Neural progenitor cell (in vitro differentiated cells): ENCODE data around the gene KISS1R. TPM values are rescaled to one million over a fixed set of nuclear protein-coding genes. Genes with fewer than 3 reads are reported as not detected.

Experiments used
- DNase-seq: peaks from one replicate; pipeline ENCODE4 v3.0.0-alpha.2; 2016; ENCODE audit warnings: low spot score
- H2AFZ ChIP-seq: fragments of 200-600 bp; sonication (generic); replicated peaks from 2 replicates; pipeline ENCODE4 v1.6.1; 2016; ENCODE audit warnings: antibody characterized with exemption
- H3F3A ChIP-seq: fragments of 200-600 bp; sonication (generic); 2 replicates; pipeline ENCODE4 v1.6.1; 2016; ENCODE audit warnings: antibody characterized with exemption, low read depth
- H3K27ac ChIP-seq: fragments of 200-600 bp; sonication (generic); 2 replicates; pipeline ENCODE4 v1.5.1; 2016; ENCODE audit warnings: mild to moderate bottlenecking
- H3K27me3 ChIP-seq: fragments of 200-600 bp; sonication (generic); 2 replicates; pipeline ENCODE4 v1.6.1; 2016; ENCODE audit warnings: mild to moderate bottlenecking, moderate library complexity
- H3K36me3 ChIP-seq: fragments of 200-600 bp; sonication (generic); 2 replicates; pipeline ENCODE4 v1.5.1; 2016
- H3K4me1 ChIP-seq: fragments of 200-600 bp; sonication (generic); 2 replicates; pipeline ENCODE4 v1.6.1; 2016; ENCODE audit warnings: mixed run types
- H3K4me2 ChIP-seq: fragments of 200-600 bp; sonication (generic); 2 replicates; pipeline ENCODE4 v1.6.1; 2016
- H3K4me3 ChIP-seq: fragments of 200-600 bp; sonication (generic); 2 replicates; pipeline ENCODE4 v1.5.1; 2016
- H3K79me2 ChIP-seq: fragments of 200-600 bp; sonication (generic); 2 replicates; pipeline ENCODE4 v1.6.1; 2016; ENCODE audit warnings: low read depth
- H3K9ac ChIP-seq: fragments of 200-600 bp; sonication (generic); 2 replicates; pipeline ENCODE4 v1.6.1; 2016
- H3K9me3 ChIP-seq: fragments of 200-600 bp; sonication (generic); 2 replicates; pipeline ENCODE4 v1.5.1; 2016; ENCODE audit warnings: low read depth
- H4K20me1 ChIP-seq: fragments of 200-600 bp; sonication (generic); 2 replicates; pipeline ENCODE4 v1.6.1; 2016; ENCODE audit warnings: low read depth
- H3K27ac Mint-ChIP-seq: 3 replicates; pipeline ENCODE4 v1.8.0; 2021; ENCODE audit warnings: mixed read lengths
- H3K27me3 Mint-ChIP-seq: 2 replicates; pipeline ENCODE4 v1.8.0; 2022; ENCODE audit warnings: low read depth, mild to moderate bottlenecking, inconsistent platforms, moderate library complexity, mixed read lengths; ENCODE audit not compliant: insufficient read depth
- H3K36me3 Mint-ChIP-seq: 3 replicates; pipeline ENCODE4 v1.8.0; 2021; ENCODE audit warnings: mixed read lengths
- H3K4me1 Mint-ChIP-seq: 3 replicates; pipeline ENCODE4 v1.8.0; 2021; ENCODE audit warnings: mixed read lengths
- H3K4me3 Mint-ChIP-seq: 3 replicates; pipeline ENCODE4 v1.8.0; 2021; ENCODE audit warnings: mild to moderate bottlenecking, moderate library complexity, mixed read lengths
- H3K9me3 Mint-ChIP-seq: 3 replicates; pipeline ENCODE4 v1.8.0; 2020; ENCODE audit warnings: mixed read lengths
- CTCF ChIP-seq: fragments of 200-600 bp; sonication (generic); IDR thresholded peaks from 2 replicates; pipeline ENCODE4 v1.5.1; 2017; ENCODE audit warnings: antibody characterized with exemption, mild to moderate bottlenecking
- EZH2 ChIP-seq: fragments of 200-600 bp; sonication (generic); IDR thresholded peaks from 2 replicates; pipeline ENCODE4 v1.6.1; 2017; ENCODE audit warnings: antibody characterized with exemption, mild to moderate bottlenecking, moderate library complexity
- EZH2phosphoT487 ChIP-seq: fragments of 200-600 bp; sonication (generic); IDR thresholded peaks from 2 replicates; pipeline ENCODE4 v1.6.1; 2017; ENCODE audit warnings: antibody characterized with exemption
- total RNA-seq: library from RNA; depleted of rRNA; stranded (reverse); fragments of >200 nt; gene quantifications from 2 replicates; pipeline ENCODE4 v1.2.3, GENCODE V29; 2015; ENCODE audit warnings: low replicate concordance

KISS1R gene
- total RNA-seq, 1 donor from 2014 or later = not detected

GRCh38 chr19:884420-885211, 32.5 kb upstream of the KISS1R start:
- Histone ChIP-seq H3K4me3 (no peak overlapping the region), H3F3A (no peaks in the 10 kb centered on the region), H3K79me2 (no peaks in the 10 kb centered on the region), H4K20me1 (peaks cover 10% of the 10 kb centered on the region), H3K4me1 (no peaks in the 10 kb centered on the region), H3K9ac (no peak overlapping the region), H3K27me3 (no peaks in the 10 kb centered on the region), H3K9me3 (no peaks in the 10 kb centered on the region), H2AFZ (no peak overlapping the region), H3K27ac (no peak overlapping the region), H3K36me3 (no peaks in the 10 kb centered on the region), H3K4me2 (no peak overlapping the region)
- H3K9me3 Mint-ChIP-seq = no peaks in the 10 kb centered on the region
- no peak for DNase-seq
- H3K36me3 Mint-ChIP-seq = peaks cover 20% of the 10 kb centered on the region
- TF ChIP-seq CTCF (no peak), EZH2phosphoT487 (no peak), EZH2 (no peak)
- H3K4me3 Mint-ChIP-seq = no peak overlapping the region
- peaks cover 3% of the 10 kb centered on the region for H3K4me1 Mint-ChIP-seq
- no peak overlapping the region for H3K27ac Mint-ChIP-seq
- peaks cover 4% of the 10 kb centered on the region for H3K27me3 Mint-ChIP-seq

- no peak for DNase-seq
- Mint-ChIP-seq H3K4me3 (no peak overlapping the region), H3K9me3 (no peaks in the 10 kb centered on the region), H3K36me3 (peaks cover 20% of the 10 kb centered on the region), H3K27ac (no peak overlapping the region), H3K4me1 (peaks cover 3% of the 10 kb centered on the region), H3K27me3 (peaks cover 4% of the 10 kb centered on the region)
- TF ChIP-seq EZH2phosphoT487 = no peak
- TF ChIP-seq CTCF = no peak
- no peak for TF ChIP-seq EZH2
- no peaks in the 10 kb centered on the region for H3F3A ChIP-seq
- H2AFZ ChIP-seq = no peak overlapping the region
- H3K79me2 ChIP-seq = peaks cover 2% of the 10 kb centered on the region
- H3K9me3 ChIP-seq = no peaks in the 10 kb centered on the region
- no peak overlapping the region for H3K4me2 ChIP-seq
- no peak overlapping the region for H3K9ac ChIP-seq
- H3K36me3 ChIP-seq = no peaks in the 10 kb centered on the region
- H3K27ac ChIP-seq = no peak overlapping the region
- no peaks in the 10 kb centered on the region for H3K4me1 ChIP-seq
- H3K4me3 ChIP-seq = no peak overlapping the region
- H3K27me3 ChIP-seq = no peaks in the 10 kb centered on the region
- peaks cover 11% of the 10 kb centered on the region for H4K20me1 ChIP-seq
Observed at GRCh38 chr19:885536-886224, 31.5 kb upstream of the KISS1R start.

DNA sequence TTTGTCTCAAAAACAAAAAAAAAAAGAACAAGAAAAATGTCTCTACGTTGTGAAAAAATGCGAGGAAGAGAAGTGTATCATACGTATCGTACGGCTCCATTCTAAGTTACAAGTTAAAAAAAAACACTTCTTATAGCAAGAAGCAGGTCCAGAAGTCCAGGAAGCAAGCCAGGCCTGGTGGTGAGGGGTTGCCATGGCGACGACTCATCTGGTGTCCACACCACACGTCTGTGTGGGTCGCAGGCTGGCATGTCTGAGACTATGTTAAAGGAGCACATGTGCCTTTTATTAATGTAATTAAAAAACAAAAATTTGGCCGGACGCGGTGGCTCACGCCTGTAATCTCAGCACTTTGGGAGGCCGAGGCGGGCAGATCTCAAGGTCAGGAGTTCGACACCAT, 30.1 kb upstream of the KISS1R start:
- no peak overlapping the region for H3K9ac ChIP-seq
- H3K27ac ChIP-seq = no peak overlapping the region
- no peak overlapping the region for H3K4me3 ChIP-seq
- peaks cover 3% of the 10 kb centered on the region for H3K4me1 Mint-ChIP-seq
- peaks cover 7% of the 10 kb centered on the region for H3K36me3 Mint-ChIP-seq
- H3K79me2 ChIP-seq = peaks cover 10% of the 10 kb centered on the region
- H3K27ac Mint-ChIP-seq = peak overlapping the region; percentile 37
- peaks cover 6% of the 10 kb centered on the region for H4K20me1 ChIP-seq
- TF ChIP-seq EZH2 (no peak), EZH2phosphoT487 (no peak), CTCF (no peak)
- no peaks in the 10 kb centered on the region for H3K36me3 ChIP-seq
- H3K27me3 Mint-ChIP-seq = peaks cover 5% of the 10 kb centered on the region
- peak overlapping the region; percentile 46 for H3K4me3 Mint-ChIP-seq
- no peaks in the 10 kb centered on the region for H3K4me1 ChIP-seq
- no peaks in the 10 kb centered on the region for H3F3A ChIP-seq
- no peak for DNase-seq
- H3K9me3 Mint-ChIP-seq = no peaks in the 10 kb centered on the region
- H3K27me3 ChIP-seq = no peaks in the 10 kb centered on the region
- H3K9me3 ChIP-seq = no peaks in the 10 kb centered on the region
- no peak overlapping the region for H2AFZ ChIP-seq
- no peak overlapping the region for H3K4me2 ChIP-seq
